ENCODE measurements around the gene RHOBTB3.

DNA sequence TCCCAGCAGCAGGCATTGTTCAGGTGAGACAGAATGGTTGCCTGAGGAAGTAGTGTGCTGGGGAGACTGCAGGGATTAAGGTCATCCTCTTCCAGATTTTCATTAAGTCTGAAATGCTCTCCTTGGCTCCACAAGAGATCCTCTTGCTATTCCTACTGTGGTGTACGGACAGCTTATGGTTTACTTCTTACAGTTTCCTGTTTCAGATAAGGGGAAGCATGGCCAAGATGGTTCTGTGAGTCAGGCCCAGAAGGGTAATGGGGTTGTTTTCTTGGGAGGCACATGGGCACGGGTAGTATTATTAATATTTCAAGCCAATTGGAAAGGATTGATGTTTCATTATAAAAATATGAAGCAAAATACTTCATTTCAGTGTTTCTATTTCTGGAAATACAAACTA is 48.5 kb downstream of the RHOBTB3 start:
- TF ChIP-seq CTCF (IDR thresholded peaks at IDR 0.05) (no peak), POLR2AphosphoS5 (IDR thresholded peaks at IDR 0.05) (no peak)

Measured in breast epithelium (tissue), 3 donors.